Stimulated activated CD8-positive, alpha-beta memory T cell treated with anti-CD3 and anti-CD28 coated beads, Interleukin-12 subunit alpha, Interleukin-12 subunit beta, amount 100 ng/mL, for 24 hours (primary cell): ENCODE data around the gene ASCC2.
"Not testable (repeated sequence)": the region's sequence is repeated elsewhere in the genome, so short reads cannot be mapped to it uniquely, and the experiment has no call there.

Experiments
- DNase-seq: peaks from one replicate; pipeline ENCODE4 v3.0.0-alpha.2; 2020; ENCODE audit errors: extremely low read depth

Gene ASCC2

DNA sequence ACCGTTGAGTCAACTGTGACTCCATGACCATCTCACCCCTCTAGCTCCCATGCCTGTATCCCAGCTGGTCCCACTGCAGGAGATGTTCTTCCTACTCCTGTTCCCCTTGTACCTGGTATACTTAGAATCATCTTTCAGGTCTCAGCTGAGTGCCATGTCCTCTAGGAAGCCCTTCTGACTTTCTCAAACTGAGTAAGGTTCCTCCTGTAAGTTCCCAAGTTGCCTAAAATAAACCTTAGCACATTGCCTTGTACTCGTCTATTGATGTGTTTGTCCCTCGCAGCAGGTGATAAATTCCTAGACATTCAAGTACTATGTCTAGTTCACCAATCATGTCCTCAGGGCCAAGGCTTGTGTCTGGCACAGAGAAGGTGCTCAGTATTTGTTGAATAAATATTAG is 18.4 kb upstream of the ASCC2 start:
- DNase-seq, result no peak

GRCh38 chr22:29855611-29856181 is 17.6 kb upstream of the ASCC2 start:
- no peak for DNase-seq

- no peak for DNase-seq
These were observed 16.4 kb upstream of the ASCC2 start for GRCh38 chr22:29854432-29854831.

GRCh38 chr22:29848111-29848510 is 10.0 kb upstream of the ASCC2 start:
- DNase-seq, result no peak

DNA sequence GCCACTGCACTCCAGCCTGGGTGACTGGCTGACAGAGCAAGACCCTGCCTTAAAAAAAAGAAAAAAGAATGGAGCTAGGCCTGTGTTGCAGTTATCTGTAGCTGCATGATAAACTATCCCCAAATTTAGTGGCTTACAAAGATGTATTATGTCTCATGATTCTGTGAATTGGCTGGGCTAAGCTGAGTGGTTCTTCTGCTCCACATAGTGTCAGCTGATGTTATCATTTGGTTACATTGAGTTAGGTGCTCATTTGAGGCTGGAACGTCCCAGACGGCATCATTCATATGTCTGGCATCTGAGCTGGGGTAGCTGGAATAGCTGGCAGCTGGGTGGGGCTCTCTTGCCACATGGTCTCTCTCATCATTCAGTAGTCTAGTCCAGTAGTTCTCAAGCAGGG is 8.2 kb upstream of the ASCC2 start:
- no peak for DNase-seq

DNA sequence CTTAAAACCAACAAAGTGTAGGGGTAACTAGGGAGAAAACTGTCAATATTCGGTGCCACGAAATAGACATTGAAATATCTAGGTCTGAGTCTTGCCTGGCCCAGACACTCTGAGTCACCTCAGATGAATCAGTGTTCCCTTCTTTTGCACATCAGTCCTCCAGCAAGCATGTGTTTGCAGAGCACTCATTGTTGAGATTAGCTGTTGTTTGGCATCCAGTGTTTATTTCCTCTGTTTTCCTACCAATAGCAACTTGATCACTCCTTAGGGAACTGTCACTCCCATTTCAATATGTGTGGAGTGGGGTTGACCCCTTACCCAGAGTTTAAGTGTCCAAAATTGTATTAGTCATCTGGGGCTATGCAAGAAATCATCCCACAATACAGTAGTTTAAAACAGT is 4.7 kb upstream of the ASCC2 start:
- DNase-seq, result no peak

DNA sequence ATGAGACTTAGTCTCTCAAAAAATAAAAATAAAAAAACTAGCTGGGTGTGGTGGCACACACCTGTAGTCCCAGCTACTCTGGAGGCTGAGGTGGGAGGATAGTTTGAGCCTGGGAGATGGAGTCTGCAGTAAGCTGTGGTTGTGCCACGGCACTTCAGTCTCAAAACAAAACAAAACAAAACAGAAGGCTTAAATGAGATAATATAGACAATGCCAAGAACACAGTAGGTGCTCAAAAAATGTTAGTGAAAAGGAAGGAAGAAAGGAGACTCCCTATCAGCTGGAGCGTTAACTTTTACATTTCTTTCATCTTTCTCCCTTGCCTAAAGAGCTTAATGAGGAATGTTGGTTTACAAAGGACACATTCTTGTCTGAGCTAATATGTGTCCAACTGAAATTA is 4.1 kb upstream of the ASCC2 start:
- no peak for DNase-seq

DNA sequence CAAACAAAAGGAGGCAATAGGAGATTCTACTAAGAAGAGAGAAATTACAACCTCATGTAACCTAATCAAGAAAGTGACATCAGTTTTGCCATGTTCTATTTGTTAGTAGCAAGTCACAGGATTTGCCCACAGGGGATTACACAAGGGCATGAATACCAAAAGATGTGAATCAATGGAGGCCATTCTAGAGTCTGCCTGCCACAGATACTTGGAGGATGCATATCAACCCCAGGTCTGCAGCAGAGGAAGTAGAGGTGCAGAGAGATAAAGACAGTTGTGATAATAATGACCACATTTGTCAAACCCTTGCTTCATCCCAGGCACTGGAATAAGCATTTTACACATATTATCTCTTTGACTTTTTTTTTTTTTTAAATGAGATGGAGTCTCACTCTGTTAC is 2.4 kb upstream of the ASCC2 start:
- DNase-seq, result no peak

DNA sequence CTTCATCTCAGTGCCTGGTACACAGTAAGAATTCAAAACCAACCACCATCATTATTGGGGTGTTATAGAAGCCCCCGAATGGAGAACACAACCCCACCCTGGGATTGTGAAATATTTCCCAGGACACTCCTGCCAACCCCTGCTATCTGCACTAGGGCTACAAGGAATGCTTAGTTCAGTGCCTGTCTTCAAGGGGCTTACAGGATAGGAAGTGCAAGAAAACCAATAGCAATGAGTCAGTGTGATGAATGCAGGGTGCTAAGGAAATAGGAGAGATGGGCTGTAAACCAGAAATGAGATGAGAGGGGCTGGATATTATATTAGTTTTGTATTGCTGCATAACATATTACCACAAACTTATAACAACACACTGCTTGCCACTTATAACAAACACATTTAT is 965 bp upstream of the ASCC2 start:
- DNase-seq, result no peak

DNA sequence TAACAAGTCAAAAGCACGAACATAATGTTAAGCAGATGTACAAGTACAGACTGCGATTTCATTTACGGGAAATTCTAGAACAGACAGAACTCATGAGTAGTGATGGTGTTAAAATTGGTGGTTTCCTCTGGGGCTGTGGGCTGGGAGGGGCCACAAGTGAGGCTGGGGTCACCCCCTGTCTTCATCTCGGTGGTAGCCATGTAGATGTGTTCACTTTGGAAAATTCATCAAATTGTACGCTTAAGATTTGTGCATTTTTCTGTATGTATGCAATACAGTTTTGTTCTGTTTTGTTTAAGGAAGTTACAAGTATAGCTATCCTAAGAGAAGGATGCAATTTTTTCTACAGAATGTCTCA is 504 bp upstream of the ASCC2 start:
- DNase-seq, result no peak

- not testable (repeated sequence) for DNase-seq
These were observed 1.2 kb downstream of the ASCC2 start for GRCh38 chr22:29836791-29837370.

DNA sequence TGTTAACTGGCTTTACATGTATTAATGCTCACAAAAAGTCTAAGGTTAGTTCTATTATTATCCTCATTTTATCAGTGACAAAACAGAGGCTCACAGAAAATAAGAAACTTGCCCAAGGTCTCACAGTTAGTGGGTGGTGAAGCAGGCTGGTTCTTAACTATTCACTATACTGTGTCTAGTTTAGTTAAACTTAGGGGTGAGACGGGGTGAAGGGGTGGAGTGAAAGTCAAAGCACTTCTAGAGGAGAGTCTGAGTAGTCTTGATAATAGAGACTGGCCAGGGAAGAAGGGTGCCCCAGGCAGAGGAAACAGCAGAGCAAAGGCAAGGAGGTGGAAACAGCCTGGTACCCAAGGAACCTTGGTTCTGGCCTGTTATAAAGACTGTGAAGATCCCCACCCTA is 4.0 kb downstream of the ASCC2 start:
- no peak for DNase-seq

DNA sequence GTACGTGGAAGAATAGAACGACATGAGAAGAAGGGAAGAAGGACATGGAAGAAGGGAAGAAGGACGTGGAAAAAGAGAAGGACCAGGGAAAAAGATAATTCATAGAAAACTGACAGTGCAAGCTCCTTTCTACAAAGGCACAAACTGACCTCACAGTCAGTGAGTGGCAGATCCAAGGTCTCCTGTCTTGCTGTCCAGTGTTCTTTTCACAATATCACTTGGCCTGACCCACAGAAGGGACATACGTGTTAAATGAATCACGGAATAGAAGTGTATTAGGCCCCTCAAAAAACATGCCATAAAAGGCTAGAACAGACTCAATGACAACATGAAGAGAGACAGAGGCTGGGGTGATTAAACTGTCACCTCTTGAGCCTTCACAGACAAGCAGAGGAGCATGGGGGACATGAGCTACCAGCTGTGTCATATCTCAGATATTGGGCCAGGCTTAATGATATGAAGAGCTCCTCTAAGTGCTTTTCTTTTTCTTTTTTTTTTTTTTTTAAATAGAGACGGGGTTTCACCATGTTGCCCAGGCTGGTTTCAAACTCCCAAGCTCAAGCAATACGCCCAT is 4.6 kb downstream of the ASCC2 start:
- DNase-seq, result no peak

DNA sequence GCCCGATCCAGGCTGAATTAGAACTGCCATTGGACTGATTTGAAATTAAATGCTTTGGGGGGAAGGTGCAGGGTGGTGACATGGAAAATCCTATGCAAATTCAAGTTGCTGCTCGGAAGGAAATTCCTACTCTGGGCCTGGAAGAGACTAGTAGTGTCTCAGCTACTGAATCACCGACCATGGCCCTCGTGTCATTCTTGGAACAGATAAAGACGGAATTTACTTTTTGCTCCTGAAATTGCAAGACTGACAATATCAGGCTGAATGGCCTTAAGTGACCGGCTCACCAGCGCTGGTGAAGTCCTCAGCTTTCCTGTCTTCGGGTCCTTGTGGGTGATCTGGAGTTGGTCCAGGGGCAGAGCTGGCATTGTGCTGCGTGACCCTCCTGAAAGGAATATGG is 6.1 kb downstream of the ASCC2 start:
- no peak for DNase-seq

- DNase-seq, result no peak
These were observed 6.7 kb downstream of the ASCC2 start for GRCh38 chr22:29831186-29831921.

GRCh38 chr22:29830585-29830984 is 7.5 kb downstream of the ASCC2 start:
- DNase-seq, result no peak

DNA sequence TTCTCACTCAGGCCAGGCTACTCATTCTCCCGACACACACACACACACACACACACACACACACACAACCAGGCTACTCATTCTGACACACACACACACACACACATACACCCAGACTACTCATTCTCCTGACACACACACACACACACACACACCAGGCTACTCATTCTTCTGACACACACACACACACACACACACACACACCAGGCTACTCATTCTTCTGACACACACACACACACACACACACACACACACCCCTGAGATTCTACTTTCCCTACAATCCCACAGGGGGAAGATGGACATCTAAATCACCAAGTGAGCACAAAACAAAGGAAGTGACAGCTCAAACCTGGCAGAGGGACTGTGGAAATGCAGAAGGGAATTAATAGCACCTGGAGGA is 10.3 kb downstream of the ASCC2 start:
- not testable (repeated sequence) for DNase-seq

- no peak for DNase-seq
These were observed 11.0 kb downstream of the ASCC2 start for GRCh38 chr22:29827091-29827490.

DNA sequence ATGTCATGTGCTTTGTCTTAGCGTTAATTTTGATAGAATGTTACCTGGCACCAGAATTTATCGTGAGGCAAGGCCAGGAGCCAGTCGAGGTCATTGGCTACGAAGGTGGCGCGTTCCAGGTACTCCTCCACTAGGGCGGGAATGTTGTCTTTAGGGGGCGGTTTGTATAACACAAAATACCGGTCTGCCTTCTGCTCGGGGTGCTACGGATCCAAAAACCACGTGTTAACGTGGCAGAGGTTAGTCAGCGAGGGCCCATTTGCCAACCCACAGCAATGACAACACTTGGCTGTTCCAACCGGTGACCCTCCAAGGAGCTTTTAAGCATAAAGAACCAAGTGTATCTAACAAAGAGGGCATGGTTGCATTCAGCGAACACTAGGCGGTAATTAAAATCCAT is 12.5 kb downstream of the ASCC2 start:
- DNase-seq, result no peak

GRCh38 chr22:29824677-29825076 is 13.4 kb downstream of the ASCC2 start:
- no peak for DNase-seq

DNA sequence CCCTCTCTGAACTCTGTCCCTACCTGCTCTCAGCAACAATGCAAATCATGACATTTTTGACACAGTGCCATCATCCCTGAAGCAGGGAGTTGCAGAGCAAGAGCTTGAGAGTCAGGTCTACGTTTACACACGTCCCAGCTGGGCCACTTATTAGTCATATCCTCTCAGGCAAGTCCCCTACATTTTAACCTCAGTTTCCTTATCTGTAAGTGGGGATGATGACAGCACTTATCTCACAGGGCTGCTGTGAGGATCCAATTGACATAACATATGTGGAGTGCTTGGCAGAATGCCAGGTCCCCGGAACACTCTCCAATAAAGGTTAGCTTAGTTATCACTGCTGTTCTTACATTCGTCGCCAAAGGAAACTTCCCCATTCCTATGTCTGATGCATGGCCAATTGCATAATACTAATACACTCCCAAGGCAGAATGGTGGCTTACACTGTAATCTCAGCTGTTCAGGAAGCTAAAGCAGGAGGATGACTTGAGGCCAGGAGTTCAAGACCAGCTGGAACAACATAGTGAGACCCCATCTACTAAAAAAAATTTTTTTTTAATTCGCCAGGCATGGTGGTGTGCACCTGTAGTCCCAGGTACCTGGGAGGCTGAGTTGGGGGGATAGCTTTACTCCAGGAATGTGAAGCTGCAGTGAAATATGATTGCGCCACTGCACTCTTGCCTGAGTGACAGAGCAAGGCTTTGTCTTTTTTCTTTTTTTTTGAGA is 16.6 kb downstream of the ASCC2 start:
- no peak for DNase-seq

- no peak for DNase-seq
These were observed 17.1 kb downstream of the ASCC2 start for GRCh38 chr22:29820961-29821290.

- no peak for DNase-seq
These were observed 18.6 kb downstream of the ASCC2 start for GRCh38 chr22:29819501-29819900.
